GM12872 (cell line): Measurements from ENCODE around the gene DNAJB2.

Experiments used
- CTCF ChIP-seq: IDR thresholded peaks from 3 replicates; pipeline ENCODE4 v1.5.1; 2011; ENCODE audit warnings: low read depth, mild to moderate bottlenecking, low read length, moderate library complexity; ENCODE audit not compliant: insufficient read depth

The DNAJB2 gene

GRCh38 chr2:219246559-219246958 is 32.6 kb upstream of the DNAJB2 start:
- no peak for TF ChIP-seq CTCF

- no peak for TF ChIP-seq CTCF
These were observed 31.2 kb upstream of the DNAJB2 start for GRCh38 chr2:219247678-219248642.

GRCh38 chr2:219248845-219249202 is 30.3 kb upstream of the DNAJB2 start:
- no peak for TF ChIP-seq CTCF

- TF ChIP-seq CTCF = no peak
These were observed 29.8 kb upstream of the DNAJB2 start for GRCh38 chr2:219249203-219249980.

GRCh38 chr2:219250049-219250781 is 29.0 kb upstream of the DNAJB2 start:
- TF ChIP-seq CTCF = no peak

GRCh38 chr2:219251656-219252055 is 27.5 kb upstream of the DNAJB2 start:
- no peak for TF ChIP-seq CTCF

GRCh38 chr2:219252084-219252483 is 27.1 kb upstream of the DNAJB2 start:
- no peak for TF ChIP-seq CTCF
